Stimulated activated CD4-positive, alpha-beta T cell treated with anti-CD3 and anti-CD28 coated beads, Interleukin-1b, Interleukin-23, amount 100 ng/mL, for 24 hours (primary cell): ENCODE results near the gene TMEM82.
"Not testable (repeated sequence)": the region's sequence is repeated elsewhere in the genome, so short reads cannot be mapped to it uniquely, and the experiment has no call there.

ENCODE experiments used
- DNase-seq, 4 experiments: peaks; one replicate each; pipeline ENCODE4 v3.0.0-alpha.2; 2020; ENCODE audit warnings: low read depth in 4 of 4, low spot score in 1 of 4

The TMEM82 gene

DNA sequence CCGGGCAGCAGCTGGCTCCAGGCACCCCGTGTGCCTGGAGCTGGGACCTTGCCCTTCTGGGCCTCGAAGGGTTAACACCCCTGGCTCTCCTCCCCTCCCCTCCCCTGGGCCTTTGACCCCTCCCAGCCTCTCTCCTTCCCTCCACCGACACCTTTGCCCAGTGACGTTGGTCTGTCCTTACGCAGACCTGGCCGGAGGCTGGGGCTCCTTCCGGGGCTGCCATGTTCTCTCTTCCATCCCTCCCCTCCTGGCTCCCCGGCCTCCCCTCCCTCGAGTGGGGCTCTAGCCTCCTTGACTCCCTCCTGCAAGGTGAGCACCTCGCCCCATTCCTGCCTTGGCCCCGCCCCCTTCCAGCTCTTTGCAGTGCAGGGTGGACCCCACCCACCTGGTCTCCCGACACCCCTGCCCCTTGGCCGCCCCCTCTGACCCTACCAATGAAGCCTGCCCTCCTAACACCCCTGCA is at the start of gene TMEM82:
TMEM82 (plus strand) TSS at position 161 of the 463 bp plus-strand sequence; CDS start at position 222, 61 bp downstream.
- DNase-seq = no peak

DNA sequence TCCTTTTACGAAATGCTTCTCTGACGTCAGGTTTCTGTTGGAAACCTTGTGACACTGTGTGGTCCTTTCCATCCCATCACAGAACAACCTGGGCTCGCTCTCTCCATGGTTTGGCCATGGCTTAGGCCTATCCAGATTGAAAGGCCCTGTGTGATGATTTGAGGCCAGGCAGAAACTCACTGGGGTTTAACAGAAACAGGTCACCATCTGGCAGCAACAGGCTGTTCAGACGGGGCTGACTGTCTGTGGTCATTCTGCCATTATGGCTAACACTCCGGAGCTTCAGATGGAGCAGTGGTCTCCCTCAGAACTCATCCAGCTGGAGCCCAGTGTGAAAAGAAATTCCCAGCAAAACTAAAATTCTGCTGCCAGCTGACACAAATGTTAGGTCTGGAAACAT is 48.9 kb upstream of the TMEM82 start:
- no peak for DNase-seq

DNA sequence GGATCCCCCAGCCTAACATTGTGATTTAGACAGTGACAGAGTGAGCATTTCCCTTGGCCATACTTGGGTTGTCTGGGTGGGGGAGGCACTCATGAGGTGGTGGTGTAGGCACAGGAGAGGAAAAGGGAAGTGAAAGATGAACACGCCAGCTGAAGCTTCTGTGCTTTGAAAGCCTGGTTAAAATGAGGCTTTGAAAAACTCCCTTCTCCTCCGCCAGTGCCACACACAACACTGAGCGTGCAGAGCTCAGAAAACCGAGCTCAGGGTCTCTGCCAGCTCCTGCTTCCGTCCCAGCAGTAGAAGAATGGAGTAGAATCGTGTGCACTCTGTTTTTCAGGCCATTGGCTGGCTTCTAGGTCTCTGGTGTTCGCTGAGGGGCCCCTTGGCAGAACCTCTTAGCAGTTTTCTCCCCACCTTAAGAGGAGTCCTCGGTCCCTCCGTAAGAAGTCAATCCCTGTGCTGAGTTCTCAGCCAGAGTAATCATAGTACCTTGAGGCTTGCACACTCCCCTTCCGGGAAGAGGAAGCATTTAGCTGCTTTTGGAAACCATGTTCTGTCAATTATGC is 45.3 kb upstream of the TMEM82 start:
- no peak for DNase-seq

DNA sequence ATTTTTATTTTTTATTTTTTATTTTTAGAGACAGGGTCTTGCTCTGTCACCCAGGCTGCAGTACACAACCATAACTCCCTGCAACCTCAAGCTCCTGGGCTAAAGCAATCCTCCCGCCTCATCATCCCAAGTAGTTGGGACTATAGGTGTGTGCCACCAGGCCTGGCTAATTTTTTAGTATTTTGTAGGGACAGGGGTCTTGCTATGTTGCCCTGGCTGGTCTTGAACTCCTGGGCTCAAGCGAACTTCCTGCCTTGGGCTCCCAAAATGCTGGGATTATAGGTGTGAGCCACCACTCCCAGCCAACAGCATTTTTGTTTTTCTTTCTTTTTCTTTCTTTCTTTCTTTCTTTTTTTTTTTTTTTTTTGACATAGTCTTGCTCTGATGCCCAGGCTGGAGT is 44.1 kb upstream of the TMEM82 start:
- DNase-seq = no peak

DNA sequence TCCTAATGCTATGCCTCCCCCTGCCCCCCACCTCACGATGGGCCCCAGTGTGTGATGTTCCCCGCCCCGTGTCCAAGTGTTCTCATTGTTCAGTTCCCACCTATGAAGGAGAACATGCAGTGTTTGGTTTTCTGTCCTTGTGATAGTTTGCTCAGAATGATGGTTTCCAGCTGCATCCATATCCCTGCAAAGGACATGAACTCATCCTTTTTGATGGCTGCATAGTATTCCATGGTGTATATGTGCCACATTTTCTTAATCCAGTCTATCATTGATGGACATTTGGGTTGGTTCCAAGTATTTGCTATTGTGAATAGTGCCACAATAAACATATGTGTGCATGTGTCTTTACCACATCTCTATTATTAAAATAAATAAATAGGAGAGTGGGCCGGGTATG is 43.0 kb upstream of the TMEM82 start:
- DNase-seq = not testable (repeated sequence)

DNA sequence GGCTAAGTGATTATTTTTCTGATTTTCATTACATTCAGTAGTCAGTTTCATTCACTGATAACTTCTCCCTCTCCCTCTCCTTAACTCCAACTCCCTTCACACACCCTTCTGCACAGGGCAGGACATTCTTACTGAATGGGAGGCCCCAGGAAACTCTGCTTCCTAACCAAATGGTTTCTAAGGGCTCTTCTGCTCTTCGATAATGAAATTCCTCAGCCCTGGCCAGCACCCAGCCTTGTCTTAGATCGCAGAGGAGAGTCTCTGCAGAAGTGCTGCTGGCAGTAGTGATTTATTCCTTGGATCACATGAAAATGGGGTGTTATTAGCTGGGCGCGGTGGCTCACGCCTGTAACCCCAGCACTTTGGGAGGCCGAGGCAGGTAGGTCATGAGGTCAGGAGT is 41.8 kb upstream of the TMEM82 start:
- no peak for DNase-seq

DNA sequence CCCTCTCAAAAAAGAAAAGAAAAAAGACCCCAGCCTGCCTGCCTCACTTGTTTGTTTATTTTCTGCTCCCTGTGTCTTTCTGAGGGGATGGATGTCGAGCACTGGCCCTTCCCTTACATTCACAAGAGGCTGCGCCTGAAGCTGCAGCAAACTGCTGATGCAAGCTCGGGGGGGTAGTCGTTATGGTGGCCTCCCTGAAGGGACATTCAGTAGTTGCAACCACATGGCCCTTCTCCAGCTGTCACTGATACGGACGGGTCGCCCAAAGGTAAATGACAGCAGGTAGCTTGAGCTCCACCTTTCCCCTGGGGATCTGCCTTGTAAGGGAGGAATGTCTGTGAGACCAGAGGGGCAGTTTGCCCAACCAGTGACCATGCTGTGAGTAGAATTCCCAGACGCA is 40.5 kb upstream of the TMEM82 start:
- DNase-seq = no peak

DNA sequence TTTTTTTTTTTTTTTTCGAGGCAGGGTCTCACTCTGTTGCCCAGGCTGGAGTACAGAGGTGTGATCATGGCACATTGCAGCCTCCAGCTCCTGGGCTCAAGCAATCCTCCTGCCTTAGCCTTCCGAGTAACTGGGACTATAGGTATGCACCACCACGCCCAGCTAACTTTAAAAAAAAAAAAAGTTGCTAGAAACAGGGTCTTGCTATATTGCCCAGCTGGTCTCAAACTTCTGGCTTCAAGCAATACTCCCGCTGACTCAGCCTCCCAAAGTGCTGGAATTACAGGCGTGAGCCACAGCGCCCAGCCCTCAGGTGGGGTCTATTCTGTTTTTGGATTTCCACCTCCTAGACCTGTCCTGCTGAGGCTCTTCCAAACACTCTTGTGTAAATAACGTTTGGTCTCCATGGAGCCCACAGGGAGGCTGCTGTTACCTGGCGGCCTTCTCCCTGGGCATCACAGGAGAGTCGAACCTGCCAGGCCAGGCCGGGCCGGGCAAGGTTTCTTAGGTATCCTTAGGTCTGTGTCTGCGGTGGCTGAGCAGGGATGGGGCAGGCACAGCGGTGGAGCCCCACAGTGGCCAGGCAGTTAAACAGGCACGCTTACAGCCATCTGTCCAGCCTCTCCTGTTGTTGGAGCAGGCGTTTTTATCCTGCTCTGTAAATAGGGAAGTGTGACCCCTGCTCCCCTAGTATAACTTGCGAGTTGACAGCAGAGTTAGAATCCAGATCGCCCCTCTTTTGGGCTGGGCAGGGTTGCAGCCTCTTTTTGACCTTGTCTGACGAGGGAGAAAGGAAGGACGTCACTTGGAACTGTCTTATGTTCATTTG is 39.4 kb upstream of the TMEM82 start:
- DNase-seq = no peak

DNA sequence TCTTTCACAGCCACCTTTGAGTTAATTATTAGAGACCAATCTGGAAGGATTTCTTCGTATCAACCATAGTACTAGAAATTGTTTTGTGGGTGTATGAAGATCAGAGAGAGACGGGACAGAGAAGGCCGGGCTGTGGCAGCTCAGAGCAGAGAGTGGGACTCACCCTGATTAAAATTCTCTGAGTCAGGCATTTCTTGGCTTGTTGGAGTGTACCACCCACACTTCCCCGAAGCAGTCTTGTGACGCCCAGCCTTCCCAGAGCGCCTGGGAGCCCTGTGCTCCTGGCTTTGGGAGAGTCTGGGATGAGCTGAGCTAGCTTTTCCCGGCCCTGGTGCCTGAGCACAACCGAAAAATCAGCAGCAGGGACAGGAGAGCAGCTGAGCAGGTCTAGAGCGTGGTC is 38.7 kb upstream of the TMEM82 start:
- no peak for DNase-seq

DNA sequence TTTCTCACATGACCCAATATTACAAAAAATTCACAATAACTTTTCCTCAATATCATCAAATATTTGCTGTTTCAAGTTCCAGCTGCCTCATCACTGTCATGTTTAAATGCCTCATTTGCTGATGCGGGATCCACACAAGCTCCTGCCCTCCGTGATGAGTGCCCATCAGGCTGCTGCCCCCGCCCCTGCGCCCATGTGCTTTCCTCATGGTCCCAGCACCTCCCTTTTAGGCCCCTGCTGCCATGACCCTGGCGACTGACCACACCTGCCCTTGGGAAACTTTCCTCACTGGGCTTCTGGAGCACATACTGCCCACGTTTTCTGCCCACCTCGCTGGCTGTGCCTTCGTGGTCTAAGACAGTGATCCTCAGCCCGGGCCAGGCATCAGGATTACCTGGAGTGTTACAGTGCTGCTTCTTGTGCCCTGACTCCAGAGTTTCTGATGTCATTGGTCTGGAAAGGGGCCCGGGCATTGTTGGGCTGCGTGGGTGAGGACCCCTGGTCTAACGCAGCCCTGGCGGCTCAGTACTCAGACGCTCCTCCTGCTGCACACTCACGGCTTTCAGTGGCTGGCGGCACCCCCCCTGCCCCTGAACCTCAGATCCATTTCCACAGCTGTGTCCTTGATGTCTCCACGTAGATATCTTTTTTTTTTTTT is 37.6 kb upstream of the TMEM82 start:
- DNase-seq = no peak

DNA sequence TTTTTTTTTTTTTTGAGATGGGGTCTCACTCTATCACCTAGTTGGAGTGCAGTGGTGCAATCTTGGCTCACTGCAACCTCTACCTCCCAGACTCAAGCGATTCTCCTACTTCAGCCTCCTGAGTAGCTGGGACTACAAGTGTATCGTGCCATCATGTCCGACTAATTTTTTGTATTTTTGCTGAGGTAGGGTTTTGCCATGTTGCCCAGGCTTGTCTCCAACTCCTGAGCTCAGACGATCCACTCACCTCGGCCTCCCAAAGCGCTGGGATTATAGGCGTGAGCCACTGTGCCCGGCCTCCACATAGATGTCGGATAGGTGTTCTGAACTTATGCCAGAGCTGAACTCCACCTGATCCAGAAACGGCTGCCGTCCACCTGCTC is 37.1 kb upstream of the TMEM82 start:
- DNase-seq = no peak

DNA sequence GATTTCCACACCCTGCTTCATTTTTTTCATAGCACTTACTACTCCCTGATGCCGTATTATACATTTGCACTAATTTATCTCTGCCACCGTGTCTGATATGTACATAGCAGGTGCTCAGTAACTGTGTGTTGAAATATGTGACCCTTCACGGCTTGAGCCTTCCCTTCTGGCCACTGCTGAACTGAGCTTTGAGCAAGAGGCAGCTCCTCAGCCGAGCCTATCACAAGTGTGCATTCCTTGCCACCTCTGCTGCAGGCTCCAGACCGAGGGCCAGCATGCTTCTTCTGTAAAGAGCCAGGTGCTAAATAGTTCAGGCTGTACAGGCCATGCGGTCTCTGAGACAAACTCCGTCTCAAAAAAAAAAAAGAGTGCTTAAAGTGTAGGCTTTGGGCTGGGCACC is 35.5 kb upstream of the TMEM82 start:
- DNase-seq = no peak

DNA sequence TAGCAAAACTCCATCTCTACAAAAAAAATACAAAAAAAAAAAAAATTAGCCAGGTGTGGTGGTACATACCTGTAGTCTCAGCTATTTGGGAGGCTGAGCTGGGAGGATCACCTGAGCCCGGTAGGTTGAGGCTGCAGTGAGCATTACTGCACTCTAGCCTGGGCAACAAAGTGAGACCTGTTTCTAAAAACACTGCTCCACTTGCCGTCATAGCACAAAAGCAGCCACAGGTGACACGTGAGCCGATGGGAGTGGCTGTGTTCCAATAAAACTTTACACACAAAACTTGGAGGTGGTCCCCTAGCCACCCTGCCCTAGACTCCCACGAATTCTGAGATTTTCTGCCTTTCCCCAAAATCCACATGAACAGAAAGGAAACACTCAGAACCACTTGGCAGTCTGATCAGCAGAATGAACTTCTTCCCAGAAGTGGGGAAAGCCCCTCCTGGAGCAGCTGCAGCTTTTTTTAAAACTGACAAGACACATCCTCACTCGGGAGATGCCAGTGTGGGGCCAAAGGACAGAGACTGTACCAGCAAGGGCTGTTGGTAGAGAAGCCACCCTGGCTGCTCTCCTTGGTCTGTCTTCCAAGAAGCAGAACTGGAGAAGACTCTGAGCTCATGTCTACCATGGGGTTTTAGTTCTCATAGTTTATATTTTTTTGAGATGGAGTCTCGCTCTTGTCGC is 34.9 kb upstream of the TMEM82 start:
- DNase-seq = no peak

DNA sequence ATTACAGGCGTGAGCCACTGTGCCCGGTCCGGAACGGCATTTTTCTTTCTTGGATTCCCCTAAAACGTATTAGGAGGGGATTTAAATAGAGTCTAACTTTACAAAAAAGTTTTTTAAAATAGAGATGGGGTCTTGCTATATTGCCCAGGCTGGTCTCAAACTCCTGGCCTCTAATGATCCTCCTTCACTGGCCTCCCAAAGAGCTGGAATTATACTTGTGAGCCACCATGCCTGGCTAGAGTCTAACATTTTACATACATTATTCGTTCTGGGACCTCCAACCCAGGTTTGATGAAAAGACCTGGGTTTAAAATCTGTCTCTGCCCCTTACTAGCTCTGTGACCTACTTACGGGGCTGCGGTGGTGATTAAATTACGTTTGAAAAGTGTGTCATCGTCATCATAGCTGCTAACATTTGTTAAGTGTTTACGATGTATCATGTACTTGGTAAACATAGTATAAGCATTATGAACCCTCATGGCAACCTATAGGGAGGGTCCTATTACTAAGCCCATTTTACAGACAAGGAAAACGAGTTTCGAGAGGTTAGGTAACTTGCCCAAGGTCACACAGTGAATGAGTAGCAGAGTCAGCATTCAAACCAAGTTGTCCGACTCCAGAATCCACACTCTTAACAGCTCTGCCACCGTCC is 33.7 kb upstream of the TMEM82 start:
- DNase-seq = no peak

DNA sequence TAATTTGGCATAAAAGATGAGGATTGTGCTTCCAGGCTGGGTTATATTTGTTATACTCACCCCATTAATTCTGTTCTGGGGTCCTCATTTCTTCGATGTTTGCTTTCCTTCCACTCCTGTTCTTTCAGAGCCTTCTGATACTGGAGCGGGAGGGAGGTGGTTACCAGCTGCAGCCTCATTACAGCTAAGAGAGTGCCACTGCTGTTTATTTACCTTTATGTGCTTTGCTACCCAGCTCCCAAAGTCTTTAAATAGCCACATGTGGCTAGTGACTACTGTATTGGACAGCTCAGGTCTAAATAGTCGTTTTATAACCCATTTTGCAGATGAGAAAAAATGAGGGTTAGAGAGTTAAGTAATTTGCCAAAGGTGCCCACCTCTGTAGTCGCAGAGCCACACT is 33.1 kb upstream of the TMEM82 start:
- no peak for DNase-seq

DNA sequence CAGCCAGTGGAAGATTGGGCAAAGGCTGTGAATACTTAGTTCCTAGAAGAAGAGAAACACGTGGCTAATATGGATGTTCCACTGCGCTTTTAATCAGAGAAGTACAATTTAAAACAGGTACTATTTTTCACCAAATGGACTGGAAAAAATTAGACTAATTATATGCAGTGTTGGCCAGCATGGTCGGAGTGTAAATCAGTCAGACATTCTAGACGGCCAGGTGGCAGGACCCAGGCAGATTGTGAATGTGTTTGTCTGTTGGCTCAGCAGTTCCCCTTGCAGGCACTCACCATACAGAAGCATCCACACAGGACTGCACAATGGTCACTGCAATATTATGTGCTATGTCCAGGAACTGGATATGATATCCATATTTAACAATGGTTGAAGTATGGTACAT is 30.1 kb upstream of the TMEM82 start:
- DNase-seq = no peak

DNA sequence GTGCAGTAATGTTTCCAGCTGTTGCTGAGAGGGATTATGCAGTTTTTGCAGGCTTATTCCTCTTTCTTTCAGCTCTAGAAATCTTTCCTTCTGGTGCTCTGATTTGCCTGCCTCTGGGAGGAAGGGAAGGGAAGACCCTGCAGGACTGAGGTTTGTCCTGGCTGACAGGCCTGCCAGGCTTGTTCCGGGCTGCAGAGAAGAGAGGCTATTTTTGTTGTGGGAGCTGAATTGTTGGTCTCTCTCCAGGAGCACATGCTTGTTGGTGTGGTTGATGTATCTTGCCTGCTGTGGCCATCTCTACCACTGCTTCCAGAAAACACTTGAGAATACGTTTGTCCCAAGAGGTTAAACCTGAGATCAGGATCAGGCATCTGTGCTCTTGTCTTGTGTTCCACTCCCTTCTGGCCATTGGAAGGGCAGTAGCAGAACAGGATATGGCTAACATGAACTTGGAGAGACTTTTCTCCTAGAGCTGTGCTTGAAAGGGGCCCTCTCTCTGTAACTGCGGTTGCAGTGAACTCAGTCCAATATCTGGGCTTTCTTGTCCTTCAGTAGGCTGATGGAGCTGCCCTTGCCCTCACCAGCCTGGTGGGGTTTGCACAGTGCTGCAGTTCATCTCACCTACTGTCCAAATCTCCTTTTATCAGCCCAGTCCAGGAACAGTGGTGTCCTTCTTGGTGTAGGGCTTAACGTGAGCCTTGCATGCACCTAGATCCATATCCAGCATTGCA is 27.7 kb upstream of the TMEM82 start:
- DNase-seq = no peak

DNA sequence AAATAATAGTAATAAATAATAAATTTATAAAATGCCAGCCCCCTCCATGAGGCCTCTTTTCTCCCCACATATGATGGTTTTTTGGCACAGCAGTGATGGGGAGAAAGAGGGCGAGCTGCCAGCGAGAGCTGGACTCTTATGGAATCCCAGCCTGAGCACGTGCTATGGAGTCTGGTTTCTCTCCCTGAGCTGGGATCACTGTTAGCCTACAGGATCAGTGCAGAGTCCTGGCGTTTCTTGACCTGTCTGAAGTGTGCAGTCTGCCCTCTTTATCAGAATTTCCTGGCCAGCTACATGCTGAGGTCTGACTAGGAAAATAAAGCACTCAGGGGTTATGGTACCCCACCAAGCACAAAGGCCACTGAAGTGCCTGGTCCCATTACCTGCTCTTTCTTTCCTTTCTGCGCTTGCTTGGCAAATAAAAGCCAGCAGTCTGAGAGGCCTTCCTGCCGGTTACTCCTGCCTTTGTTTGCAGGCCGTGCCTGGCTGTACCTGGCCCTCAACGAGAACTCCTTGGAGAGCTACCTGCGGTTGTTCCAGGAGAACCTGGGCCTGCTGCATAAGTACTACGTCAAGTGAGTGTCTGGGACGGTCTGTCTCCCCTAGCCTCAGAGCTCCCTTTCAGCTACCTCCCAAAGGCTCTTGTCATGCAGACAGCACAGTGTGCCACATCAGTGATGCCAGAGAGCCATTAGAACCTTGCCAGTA is 24.7 kb upstream of the TMEM82 start:
- no peak for DNase-seq

DNA sequence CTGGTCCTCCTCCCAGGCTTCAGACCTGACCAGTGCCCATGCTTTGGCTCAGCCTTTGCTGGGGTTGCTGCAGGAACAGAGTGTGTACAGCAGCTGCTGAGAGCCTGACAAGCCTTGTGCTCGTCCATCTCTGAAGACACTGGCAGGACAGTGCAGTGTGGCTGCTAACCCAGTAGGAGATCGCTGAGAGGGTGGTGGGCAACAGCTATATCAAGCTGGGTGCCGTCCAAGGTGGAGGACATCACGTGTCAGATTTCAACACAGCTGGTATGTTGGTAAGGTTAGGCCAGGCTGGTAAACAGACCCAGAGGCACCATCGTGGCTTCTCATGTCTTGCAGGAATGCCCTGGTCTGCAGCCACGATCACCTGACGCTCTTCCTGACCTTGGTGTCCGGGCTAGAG is 24.1 kb upstream of the TMEM82 start:
- DNase-seq = no peak
